Effector CD8-positive, alpha-beta T cell (primary cell): Measurements from ENCODE around the gene TMEM218.
"Not testable (repeated sequence)": the region's sequence is repeated elsewhere in the genome, so short reads cannot be mapped to it uniquely, and the experiment has no call there.

Experiments
- DNase-seq: peaks from one replicate; lab custom pipeline; 2025; lab: John Stamatoyannopoulos, UW

The TMEM218 gene

GRCh38 chr11:125075900-125076317 is 35.5 kb downstream of the TMEM218 start:
- no peak for DNase-seq

- DNase-seq: no peak
Measured at GRCh38 chr11:125075242-125075625, 36.2 kb downstream of the TMEM218 start.

GRCh38 chr11:125074511-125075241 is 36.8 kb downstream of the TMEM218 start:
- no peak for DNase-seq

GRCh38 chr11:125073616-125074483 is 37.6 kb downstream of the TMEM218 start:
- DNase-seq: no peak

GRCh38 chr11:125072961-125073590 is 38.4 kb downstream of the TMEM218 start:
- no peak for DNase-seq

GRCh38 chr11:125072218-125072960 is 39.0 kb downstream of the TMEM218 start:
- DNase-seq: no peak

- DNase-seq: no peak
Measured at GRCh38 chr11:125071846-125072217, 39.6 kb downstream of the TMEM218 start.

- DNase-seq: no peak
Measured at GRCh38 chr11:125071435-125071834, 40.0 kb downstream of the TMEM218 start.

- no peak for DNase-seq
Measured at GRCh38 chr11:125070699-125071254, 40.6 kb downstream of the TMEM218 start.

- DNase-seq: no peak
Measured at GRCh38 chr11:125069796-125070195, 41.6 kb downstream of the TMEM218 start.

GRCh38 chr11:125069008-125069407 is 42.4 kb downstream of the TMEM218 start:
- no peak for DNase-seq

- no peak for DNase-seq
Measured at GRCh38 chr11:125068368-125068767, 43.1 kb downstream of the TMEM218 start.

- no peak for DNase-seq
Measured at GRCh38 chr11:125064070-125064469, 47.4 kb downstream of the TMEM218 start.

- no peak for DNase-seq
Measured at GRCh38 chr11:125063429-125064043, 47.9 kb downstream of the TMEM218 start.

GRCh38 chr11:125062931-125063428 is 48.4 kb downstream of the TMEM218 start, which contains the start of gene SLC37A2:
Gene SLC37A2, plus strand, starts transcription at chr11:125063305. Its CDS starts 63 bp downstream, at chr11:125063368.
- no peak for DNase-seq

- DNase-seq: no peak
Measured at GRCh38 chr11:125062218-125062930, 49.1 kb downstream of the TMEM218 start.

- DNase-seq: no peak
Measured at GRCh38 chr11:125061281-125061680, 50.1 kb downstream of the TMEM218 start.

- DNase-seq: no peak
Measured at GRCh38 chr11:125057693-125058016, 53.8 kb downstream of the TMEM218 start.

GRCh38 chr11:125056931-125057692 is 54.3 kb downstream of the TMEM218 start:
- DNase-seq: no peak

- DNase-seq: not testable (repeated sequence)
Measured at GRCh38 chr11:125056111-125056510, 55.3 kb downstream of the TMEM218 start.
